ENCODE measurements around the gene SFN.

SFN gene

DNA sequence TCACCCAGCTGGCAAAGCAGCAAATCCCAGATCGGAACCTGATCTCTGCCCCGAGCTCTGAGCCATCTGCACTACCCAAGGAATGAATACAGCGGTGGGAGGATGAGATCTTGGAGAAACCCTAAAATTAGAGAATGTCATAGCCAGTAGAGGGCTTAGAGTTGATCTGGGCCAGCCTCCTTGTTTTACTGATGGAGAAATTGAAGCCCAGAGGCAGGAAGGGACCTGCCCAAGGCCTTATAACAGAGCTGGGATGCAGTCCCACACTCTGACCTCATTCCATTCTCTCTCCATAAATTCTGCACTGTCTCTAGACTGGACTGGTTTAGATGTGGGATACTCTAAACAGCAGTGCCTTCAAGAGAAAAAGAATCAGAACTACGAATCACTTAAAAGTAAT lies 4.8 kb upstream of the SFN start:
- no peak for TF ChIP-seq EZH2phosphoT487 (IDR thresholded peaks at IDR 0.05; ENCODE audit: borderline replicate concordance, low read length)
- TF ChIP-seq, protein P1, sequence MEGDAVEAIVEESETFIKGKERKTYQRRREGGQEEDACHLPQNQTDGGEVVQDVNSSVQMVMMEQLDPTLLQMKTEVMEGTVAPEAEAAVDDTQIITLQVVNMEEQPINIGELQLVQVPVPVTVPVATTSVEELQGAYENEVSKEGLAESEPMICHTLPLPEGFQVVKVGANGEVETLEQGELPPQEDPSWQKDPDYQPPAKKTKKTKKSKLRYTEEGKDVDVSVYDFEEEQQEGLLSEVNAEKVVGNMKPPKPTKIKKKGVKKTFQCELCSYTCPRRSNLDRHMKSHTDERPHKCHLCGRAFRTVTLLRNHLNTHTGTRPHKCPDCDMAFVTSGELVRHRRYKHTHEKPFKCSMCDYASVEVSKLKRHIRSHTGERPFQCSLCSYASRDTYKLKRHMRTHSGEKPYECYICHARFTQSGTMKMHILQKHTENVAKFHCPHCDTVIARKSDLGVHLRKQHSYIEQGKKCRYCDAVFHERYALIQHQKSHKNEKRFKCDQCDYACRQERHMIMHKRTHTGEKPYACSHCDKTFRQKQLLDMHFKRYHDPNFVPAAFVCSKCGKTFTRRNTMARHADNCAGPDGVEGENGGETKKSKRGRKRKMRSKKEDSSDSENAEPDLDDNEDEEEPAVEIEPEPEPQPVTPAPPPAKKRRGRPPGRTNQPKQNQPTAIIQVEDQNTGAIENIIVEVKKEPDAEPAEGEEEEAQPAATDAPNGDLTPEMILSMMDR (IDR thresholded peaks at IDR 0.05; ENCODE audit: low read depth, low read length, poor library complexity, severe bottlenecking) = no peak
- no peak overlapping the region for H3K27ac ChIP-seq (ENCODE audit: low read depth, low read length)
- H3K27me3 ChIP-seq (ENCODE audit: control insufficient read depth, low read length) = no peaks in the 10 kb centered on the region
- H3K4me3 ChIP-seq (ENCODE audit: low read length) = no peak overlapping the region
- H3K4me2 ChIP-seq (ENCODE audit: low read length) = no peak overlapping the region
- H3K9me3 ChIP-seq (ENCODE audit: control insufficient read depth, insufficient read depth, low read length) = no peaks in the 10 kb centered on the region
- peaks cover 5% of the 10 kb centered on the region; the same call in 1 of the 2 replicates for H3F3A ChIP-seq (ENCODE audit: control insufficient read depth, insufficient read depth)
- H3K79me2 ChIP-seq (ENCODE audit: control insufficient read depth, low read length) = no peaks in the 10 kb centered on the region
- peaks cover 11% of the 10 kb centered on the region for H3K4me1 ChIP-seq (ENCODE audit: control insufficient read depth, low read length)
- no peaks in the 10 kb centered on the region for H4K20me1 ChIP-seq (ENCODE audit: control insufficient read depth, insufficient read depth, low read depth, low read length)
- H3K36me3 ChIP-seq (ENCODE audit: control insufficient read depth, low read length) = peaks cover 10% of the 10 kb centered on the region
- H3K9me2 ChIP-seq (replicated peaks; ENCODE audit: control insufficient read depth, low read length) = no peaks in the 10 kb centered on the region

GRCh38 chr1:26858891-26859640 lies 3.9 kb upstream of the SFN start:
- TF ChIP-seq EZH2phosphoT487 (IDR thresholded peaks at IDR 0.05; ENCODE audit: borderline replicate concordance, low read length) = no peak
- TF ChIP-seq, protein P1 (IDR thresholded peaks at IDR 0.05; ENCODE audit: low read depth, low read length, poor library complexity, severe bottlenecking) = no peak
- no peak overlapping the region for H3K4me2 ChIP-seq (ENCODE audit: low read length)

DNA sequence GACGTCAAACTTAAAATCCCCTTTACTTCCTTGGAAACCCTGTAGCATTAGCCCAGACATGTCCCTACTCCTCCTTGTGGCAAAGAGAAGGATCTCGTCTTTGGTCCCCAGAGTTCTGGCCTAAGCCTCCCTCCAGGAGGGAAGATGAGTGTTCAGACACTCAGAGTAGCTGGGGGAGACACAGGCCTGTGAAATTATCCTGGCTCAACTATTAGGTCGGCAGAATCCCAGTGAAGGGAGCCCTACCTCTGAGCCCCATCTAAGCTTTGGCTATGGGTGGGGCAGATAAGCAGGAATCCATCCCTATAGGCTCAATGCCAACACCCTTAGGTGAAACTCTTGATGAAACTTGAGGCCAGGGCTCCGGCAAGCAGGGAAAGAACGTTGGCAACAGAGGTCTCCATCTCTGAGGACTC lies 1.7 kb upstream of the SFN start:
- Histone ChIP-seq H3K4me2 (ENCODE audit: low read length) (no peak overlapping the region), H3K4me3 (ENCODE audit: low read length) (no peak overlapping the region), H3K79me2 (ENCODE audit: control insufficient read depth, low read length) (peaks cover 2% of the 10 kb centered on the region; the same call in 1 of the 2 replicates), H3K9me2 (replicated peaks; ENCODE audit: control insufficient read depth, low read length) (no peaks in the 10 kb centered on the region), H3K9me3 (ENCODE audit: control insufficient read depth, insufficient read depth, low read length) (no peaks in the 10 kb centered on the region), H3K4me1 (ENCODE audit: control insufficient read depth, low read length) (peaks cover 35% of the 10 kb centered on the region), H3K36me3 (ENCODE audit: control insufficient read depth, low read length) (peaks cover 9% of the 10 kb centered on the region), H3F3A (ENCODE audit: control insufficient read depth, insufficient read depth) (peaks cover 14% of the 10 kb centered on the region), H4K20me1 (ENCODE audit: control insufficient read depth, insufficient read depth, low read depth, low read length) (no peaks in the 10 kb centered on the region), H3K27ac (ENCODE audit: low read depth, low read length) (no peak overlapping the region), H3K27me3 (ENCODE audit: control insufficient read depth, low read length) (no peaks in the 10 kb centered on the region)
- TF ChIP-seq, protein P1 (IDR thresholded peaks at IDR 0.05; ENCODE audit: low read depth, low read length, poor library complexity, severe bottlenecking) = no peak
- no peak for TF ChIP-seq EZH2phosphoT487 (IDR thresholded peaks at IDR 0.05; ENCODE audit: borderline replicate concordance, low read length)

More at GRCh38 chr1:26858891-26859640, 3.9 kb upstream of the SFN start:
- peaks cover under 1% of the 10 kb centered on the region; the same call in 1 of the 2 replicates for H3K36me3 ChIP-seq (ENCODE audit: control insufficient read depth, low read length)
- H3K27me3 ChIP-seq (ENCODE audit: control insufficient read depth, low read length) = no peaks in the 10 kb centered on the region
- H3K4me3 ChIP-seq (ENCODE audit: low read length) = no peak overlapping the region
- peaks cover 20% of the 10 kb centered on the region for H3K4me1 ChIP-seq (ENCODE audit: control insufficient read depth, low read length)
- H4K20me1 ChIP-seq (ENCODE audit: control insufficient read depth, insufficient read depth, low read depth, low read length) = no peaks in the 10 kb centered on the region
- peaks cover 2% of the 10 kb centered on the region; the same call in 1 of the 2 replicates for H3K79me2 ChIP-seq (ENCODE audit: control insufficient read depth, low read length)
- H3K9me3 ChIP-seq (ENCODE audit: control insufficient read depth, insufficient read depth, low read length) = no peaks in the 10 kb centered on the region
- no peak overlapping the region for H3K27ac ChIP-seq (ENCODE audit: low read depth, low read length)
- peaks cover 5% of the 10 kb centered on the region; the same call in 1 of the 2 replicates for H3F3A ChIP-seq (ENCODE audit: control insufficient read depth, insufficient read depth)
- no peaks in the 10 kb centered on the region for H3K9me2 ChIP-seq (replicated peaks; ENCODE audit: control insufficient read depth, low read length)

All from DOHH2 (cell line).